NT2/D1 (cell line): Measurements from ENCODE around the gene ASS1.

Source experiments
- SUZ12 ChIP-seq: IDR thresholded peaks from 2 replicates; pipeline ENCODE4 v1.6.1; 2011; ENCODE audit not compliant: insufficient read length, insufficient read depth; ENCODE audit errors: extremely low read depth
- YY1 ChIP-seq: IDR thresholded peaks from 2 replicates; pipeline ENCODE4 v1.6.1; 2011; ENCODE audit not compliant: insufficient read length, insufficient read depth
- ZNF274 ChIP-seq: IDR thresholded peaks from 2 replicates; pipeline ENCODE4 v1.6.1; 2011; ENCODE audit warnings: mild to moderate bottlenecking, low read depth, low read length

- TF ChIP-seq ZNF274 (no peak), YY1 (no peak), SUZ12 (no peak)
These were observed 33.4 kb downstream of the ASS1 start for GRCh38 chr9:130478152-130478551.
